ENCODE data around the gene C17orf114.

The C17orf114 gene

GRCh38 chr17:4823373-4824089 lies 21.4 kb upstream of the C17orf114 start:
- DNase-seq (ENCODE audit: low read depth), result no peak

- no peak for DNase-seq (ENCODE audit: low read depth)
Observed at GRCh38 chr17:4822835-4823234, 20.7 kb upstream of the C17orf114 start.

GRCh38 chr17:4818276-4818675 lies 16.1 kb upstream of the C17orf114 start:
- DNase-seq (ENCODE audit: low read depth), result no peak

- no peak for DNase-seq (ENCODE audit: low read depth)
Observed at GRCh38 chr17:4816826-4817225, 14.7 kb upstream of the C17orf114 start.

GRCh38 chr17:4815043-4815675 lies 13.0 kb upstream of the C17orf114 start:
- DNase-seq (ENCODE audit: low read depth), result no peak

GRCh38 chr17:4812690-4813089 lies 10.6 kb upstream of the C17orf114 start:
- DNase-seq (ENCODE audit: low read depth), result no peak

- DNase-seq (ENCODE audit: low read depth), result no peak
Observed at GRCh38 chr17:4811471-4811870, 9.3 kb upstream of the C17orf114 start.

GRCh38 chr17:4810696-4811290 lies 8.7 kb upstream of the C17orf114 start:
- no peak for DNase-seq (ENCODE audit: low read depth)

GRCh38 chr17:4808378-4808767 lies 6.2 kb upstream of the C17orf114 start:
- DNase-seq (ENCODE audit: low read depth), result peak; percentile 28

GRCh38 chr17:4807605-4808377 lies 5.7 kb upstream of the C17orf114 start:
- DNase-seq (ENCODE audit: low read depth), result no peak

GRCh38 chr17:4806777-4807604 lies 4.9 kb upstream of the C17orf114 start, which contains the start of gene PLD2:
Gene PLD2, plus strand, starts transcription at chr17:4807152. Its CDS starts 621 bp downstream, at chr17:4807773.
- DNase-seq (ENCODE audit: low read depth), result peak; percentile 84

GRCh38 chr17:4806456-4806776 lies 4.3 kb upstream of the C17orf114 start:
- no peak for DNase-seq (ENCODE audit: low read depth)

GRCh38 chr17:4800462-4801196 lies 1.5 kb downstream of the C17orf114 start:
- no peak for DNase-seq (ENCODE audit: low read depth)

- peak; percentile 49 for DNase-seq (ENCODE audit: low read depth)
Observed at GRCh38 chr17:4796552-4796920, 5.6 kb downstream of the C17orf114 start.

GRCh38 chr17:4795168-4795567 lies 7.0 kb downstream of the C17orf114 start:
- no peak for DNase-seq (ENCODE audit: low read depth)

- DNase-seq (ENCODE audit: low read depth), result no peak
Observed at GRCh38 chr17:4790705-4791088, 11.4 kb downstream of the C17orf114 start.

GRCh38 chr17:4789951-4790704 lies 12.0 kb downstream of the C17orf114 start:
- peak; percentile 85 for DNase-seq (ENCODE audit: low read depth)

GRCh38 chr17:4789701-4789950 lies 12.5 kb downstream of the C17orf114 start:
- no peak for DNase-seq (ENCODE audit: low read depth)

- no peak for DNase-seq (ENCODE audit: low read depth)
Observed at GRCh38 chr17:4788807-4789700, 13.1 kb downstream of the C17orf114 start, which contains the start of gene GLTPD2. Gene GLTPD2, plus strand, starts transcription at chr17:4788964. Its CDS starts 48 bp downstream, at chr17:4789012.
